ENCODE data around the gene ATP8B3.
"Not testable (repeated sequence)": the region's sequence is repeated elsewhere in the genome, so short reads cannot be mapped to it uniquely, and the experiment has no call there.

Gene ATP8B3

GRCh38 chr19:1815605-1816529 is 3.8 kb upstream of the ATP8B3 start:
- DNase-seq (ENCODE audit: low read depth in 2 of 2) = no peak

- DNase-seq (ENCODE audit: low read depth in 2 of 2) = no peak
These were observed 2.9 kb upstream of the ATP8B3 start for GRCh38 chr19:1814833-1815604.

GRCh38 chr19:1814391-1814790 is 2.3 kb upstream of the ATP8B3 start:
- no peak for DNase-seq (ENCODE audit: low read depth in 2 of 2)

- DNase-seq (ENCODE audit: low read depth in 2 of 2) = no peak
These were observed 1.4 kb upstream of the ATP8B3 start for GRCh38 chr19:1813192-1814182.

- peak; percentile 46 to 62 for DNase-seq (ENCODE audit: low read depth in 2 of 2)
These were observed 533 bp upstream of the ATP8B3 start for GRCh38 chr19:1812426-1813191.

GRCh38 chr19:1811472-1811894 is 593 bp downstream of the ATP8B3 start:
- DNase-seq (ENCODE audit: low read depth in 2 of 2) = peak; percentile 11 to 21

- DNase-seq (ENCODE audit: low read depth in 2 of 2) = no peak
These were observed 1.5 kb downstream of the ATP8B3 start for GRCh38 chr19:1810439-1811160.

- DNase-seq (ENCODE audit: low read depth in 2 of 2) = no peak
These were observed 2.4 kb downstream of the ATP8B3 start for GRCh38 chr19:1809678-1810077.

GRCh38 chr19:1808395-1808731 is 3.7 kb downstream of the ATP8B3 start:
- no peak for DNase-seq (ENCODE audit: low read depth in 2 of 2)

GRCh38 chr19:1807695-1808394 is 4.2 kb downstream of the ATP8B3 start:
- DNase-seq (ENCODE audit: low read depth in 2 of 2) = no peak

- no peak for DNase-seq (ENCODE audit: low read depth in 2 of 2)
These were observed 4.9 kb downstream of the ATP8B3 start for GRCh38 chr19:1807030-1807694.

- DNase-seq (ENCODE audit: low read depth in 2 of 2) = no peak
These were observed 5.7 kb downstream of the ATP8B3 start for GRCh38 chr19:1806184-1807029.

- no peak for DNase-seq (ENCODE audit: low read depth in 2 of 2)
These were observed 6.5 kb downstream of the ATP8B3 start for GRCh38 chr19:1805401-1806183.

GRCh38 chr19:1804858-1805257 is 7.2 kb downstream of the ATP8B3 start:
- DNase-seq (ENCODE audit: low read depth in 2 of 2) = no peak

GRCh38 chr19:1799695-1800342 is 12.3 kb downstream of the ATP8B3 start:
- no peak for DNase-seq (ENCODE audit: low read depth in 2 of 2)

- DNase-seq (ENCODE audit: low read depth in 2 of 2) = not testable (repeated sequence)
These were observed 14.8 kb downstream of the ATP8B3 start for GRCh38 chr19:1797313-1797712.
